ENCODE measurements around the gene P2RX3.
A peak's percentile ranks its signal among the peaks of the same experiment; 100 is the strongest.
"Not testable (repeated sequence)": the region's sequence is repeated elsewhere in the genome, so short reads cannot be mapped to it uniquely, and the experiment has no call there.

Gene P2RX3

DNA sequence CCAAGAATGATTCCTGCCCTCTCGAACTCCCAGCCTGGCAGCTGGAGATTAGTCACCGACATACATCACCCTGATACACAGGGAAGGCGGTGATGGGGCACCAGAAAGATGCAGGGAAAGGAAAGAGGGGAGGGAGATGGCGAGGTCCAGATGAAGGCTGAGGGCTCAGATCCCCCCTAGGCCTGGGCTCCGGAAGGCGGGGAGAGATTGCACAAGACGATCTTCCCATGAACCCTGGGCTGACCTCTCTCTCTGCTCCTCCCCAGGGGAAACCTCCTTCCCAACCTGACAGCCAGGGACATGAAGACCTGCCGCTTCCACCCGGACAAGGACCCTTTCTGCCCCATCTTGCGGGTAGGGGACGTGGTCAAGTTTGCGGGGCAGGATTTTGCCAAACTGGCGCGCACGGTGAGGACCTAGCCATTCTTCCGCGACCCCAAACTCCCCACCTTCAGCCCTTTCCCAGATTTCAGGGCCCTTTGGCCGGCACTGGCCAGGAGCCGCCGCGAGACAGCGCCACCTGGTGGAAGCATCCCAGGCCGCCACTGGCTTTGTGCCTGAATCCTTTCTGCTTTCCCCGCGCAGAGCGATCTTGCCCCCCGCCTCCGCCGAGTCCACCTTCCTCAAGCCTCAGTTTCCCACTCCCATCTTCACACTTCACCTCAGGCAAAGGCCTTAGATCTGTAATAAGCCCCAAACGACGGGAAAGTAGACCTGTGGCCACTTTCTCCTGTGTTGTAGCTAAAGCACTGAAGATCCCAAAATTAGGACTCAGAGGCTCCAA, 11.5 kb downstream of the P2RX3 start:
- peak; percentile 59 for DNase-seq (ENCODE audit: low spot score)

DNA sequence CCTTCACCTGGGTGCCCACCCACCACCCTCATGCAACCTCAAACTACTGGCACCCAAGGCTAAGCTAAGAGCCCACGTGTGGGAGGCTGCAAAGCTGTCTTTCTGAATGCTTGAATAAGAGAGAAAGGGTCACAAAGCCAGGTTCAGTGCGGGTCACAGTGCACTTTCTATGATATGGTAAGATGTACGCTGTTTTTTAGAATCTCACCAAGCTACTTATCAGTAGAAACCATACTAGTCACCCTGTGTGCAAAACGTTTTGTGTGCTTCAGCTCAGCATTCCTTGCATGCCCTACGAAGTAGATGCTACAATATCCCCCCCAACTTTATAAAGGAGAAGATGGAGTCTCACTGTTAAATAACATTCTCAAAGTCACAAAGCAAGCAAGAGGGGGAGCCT, 14.9 kb downstream of the P2RX3 start:
- no peak for DNase-seq (ENCODE audit: low spot score)

DNA sequence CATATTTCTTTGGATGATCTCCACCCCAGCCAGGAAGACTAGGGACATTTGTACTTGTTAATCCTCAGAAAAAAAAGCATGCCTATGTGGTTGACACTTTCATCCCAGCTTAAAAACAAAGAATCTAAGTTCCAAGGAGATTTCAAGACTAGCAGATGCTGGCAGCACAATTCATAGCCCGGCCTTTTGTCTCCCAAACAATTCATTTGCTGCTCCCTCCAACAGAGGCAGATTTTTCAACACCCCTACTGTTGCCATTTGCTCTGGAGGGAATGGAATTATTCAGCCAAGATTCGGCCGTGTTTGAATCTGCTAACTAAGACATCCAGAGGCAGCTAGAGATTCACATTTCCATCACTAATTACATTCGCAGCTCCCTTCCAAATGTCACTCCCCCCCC, 15.3 kb downstream of the P2RX3 start:
- DNase-seq (ENCODE audit: low spot score) = no peak

DNA sequence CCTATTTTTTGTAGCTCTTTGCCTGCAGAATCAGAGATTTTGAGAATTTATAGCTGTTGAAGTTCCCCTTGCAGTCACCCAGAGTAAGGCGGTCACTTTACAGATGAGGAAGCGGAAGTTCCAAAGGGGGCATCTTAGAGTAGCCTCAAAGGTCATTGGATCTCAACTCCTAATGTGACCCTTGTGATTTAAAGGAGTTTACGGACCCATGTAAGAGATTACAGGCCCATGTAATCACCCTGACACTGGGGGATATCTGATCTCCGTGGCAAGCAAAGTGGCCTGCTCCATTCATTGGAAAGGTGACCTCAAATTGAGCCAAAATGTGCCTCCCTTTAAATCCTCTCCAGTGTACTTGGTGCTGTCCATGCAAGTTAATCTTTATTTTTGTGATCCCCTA, 15.7 kb downstream of the P2RX3 start:
- no peak for DNase-seq (ENCODE audit: low spot score)

DNA sequence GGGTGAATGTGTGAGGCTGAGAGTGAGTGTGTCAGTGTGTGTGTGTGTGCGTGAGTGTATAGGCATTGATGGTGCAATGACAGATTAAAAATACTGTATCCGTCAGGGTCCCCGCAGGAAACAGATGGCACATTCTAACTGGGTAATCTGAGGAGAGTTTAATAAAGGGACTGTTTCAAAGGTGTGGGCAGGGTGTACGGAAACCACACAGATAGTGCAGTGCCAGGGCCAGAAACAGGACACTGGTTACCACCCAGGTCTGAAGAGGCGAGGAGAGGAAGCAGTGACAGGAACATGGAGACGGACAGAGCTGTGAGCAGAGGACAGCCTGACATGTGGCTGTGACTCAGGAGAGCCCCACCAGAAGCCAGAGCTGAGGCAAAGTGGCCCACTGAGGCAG, 16.5 kb downstream of the P2RX3 start:
- DNase-seq (ENCODE audit: low spot score) = no peak

DNA sequence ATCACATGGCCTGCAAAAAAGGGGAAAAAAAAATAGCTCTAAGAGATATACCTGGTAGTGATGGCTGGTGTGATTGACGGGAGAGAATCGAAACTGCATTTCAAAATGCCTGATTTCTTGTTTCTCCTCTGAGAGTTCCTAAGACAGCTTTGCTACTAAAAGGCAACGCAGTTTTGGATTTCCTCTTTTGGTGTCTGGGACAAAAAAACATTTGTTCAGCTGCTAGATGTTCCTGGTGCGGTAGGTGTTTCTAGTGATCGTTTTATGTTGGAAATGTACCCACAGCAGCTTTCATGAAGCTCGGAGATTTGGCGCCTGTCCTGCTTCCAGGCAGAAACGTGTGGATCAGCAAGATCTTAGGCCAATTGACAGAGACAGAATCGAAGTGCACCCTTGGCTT, 18.1 kb downstream of the P2RX3 start:
- peak; percentile 34 for DNase-seq (ENCODE audit: low spot score)

DNA sequence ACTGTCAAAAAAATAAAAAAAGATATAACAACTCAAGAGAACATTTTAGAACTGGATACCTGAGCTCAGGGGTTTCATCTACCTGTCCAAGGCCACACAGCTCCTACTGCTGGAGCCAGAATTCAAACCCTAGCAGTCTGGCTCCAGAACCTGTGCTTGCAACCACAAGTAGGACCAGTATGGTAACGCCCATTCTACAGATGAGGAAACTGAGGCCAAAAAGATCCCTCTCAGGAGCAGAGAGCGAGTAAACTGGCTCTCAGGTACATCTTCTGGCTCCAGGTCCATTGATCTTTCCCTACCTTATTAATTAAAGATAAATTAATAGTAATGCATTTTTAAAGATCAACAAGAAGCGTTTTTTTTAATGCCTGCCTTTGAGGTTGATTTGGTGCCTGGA, 19.2 kb downstream of the P2RX3 start:
- no peak for DNase-seq (ENCODE audit: low spot score)

DNA sequence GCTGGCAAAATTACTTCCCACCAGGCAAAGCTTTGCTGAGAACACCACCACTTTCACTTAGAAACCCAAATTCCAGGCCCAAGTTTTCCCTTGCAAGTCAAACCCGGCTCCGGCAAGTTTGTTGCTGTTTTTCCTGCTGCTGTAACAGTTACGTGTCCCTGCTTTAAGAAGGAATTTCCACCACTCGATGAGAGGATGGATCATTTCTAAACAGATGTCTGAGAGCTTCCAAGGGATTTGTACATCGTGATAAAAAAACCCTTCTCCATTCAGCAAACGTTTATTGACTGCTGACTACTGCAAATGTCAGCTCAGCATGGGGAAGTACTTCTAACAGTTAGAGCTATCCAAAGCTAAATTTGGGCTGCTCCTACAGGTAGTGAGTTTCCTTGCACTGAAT, 19.7 kb downstream of the P2RX3 start:
- DNase-seq (ENCODE audit: low spot score) = no peak

DNA sequence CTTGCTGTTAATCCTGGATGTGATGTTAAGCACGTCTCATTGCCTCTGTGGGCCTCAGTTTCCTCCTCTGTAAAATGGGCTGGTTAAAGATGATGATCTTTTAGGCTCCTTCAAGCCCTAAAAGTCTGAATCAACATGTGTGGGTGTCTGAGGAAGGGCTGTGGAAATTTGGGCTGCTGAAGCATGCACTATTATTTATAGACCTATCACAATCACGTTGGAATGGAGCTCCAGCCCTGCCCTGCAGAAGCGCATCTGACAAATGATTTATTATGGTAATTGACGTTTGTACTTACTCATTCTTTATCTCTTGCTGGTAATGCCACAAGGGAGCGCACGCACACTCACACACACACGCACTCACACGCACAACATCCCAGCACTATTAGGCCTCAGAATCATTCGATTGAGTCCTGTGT, 20.4 kb downstream of the P2RX3 start:
- DNase-seq (ENCODE audit: low spot score) = no peak

DNA sequence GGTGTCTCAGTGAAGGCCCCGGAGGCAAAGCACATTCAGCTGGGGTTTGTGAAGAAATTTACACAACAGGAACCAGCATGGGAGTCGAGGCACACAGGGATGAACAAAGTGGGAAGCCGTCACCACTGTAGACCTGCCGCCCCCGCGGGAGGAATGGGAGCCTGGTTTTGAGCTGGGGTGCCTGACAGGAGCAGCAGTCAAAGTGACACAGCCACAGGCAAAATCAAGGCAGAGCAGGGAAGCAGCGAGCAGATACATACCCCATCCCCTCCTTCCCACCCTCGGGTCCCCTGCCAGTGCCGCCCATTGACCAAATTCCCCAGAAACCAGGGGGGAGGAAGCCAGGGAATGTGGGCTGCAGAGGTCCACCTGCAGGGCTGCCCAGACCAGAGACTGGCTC, 20.8 kb downstream of the P2RX3 start:
- no peak for DNase-seq (ENCODE audit: low spot score)

DNA sequence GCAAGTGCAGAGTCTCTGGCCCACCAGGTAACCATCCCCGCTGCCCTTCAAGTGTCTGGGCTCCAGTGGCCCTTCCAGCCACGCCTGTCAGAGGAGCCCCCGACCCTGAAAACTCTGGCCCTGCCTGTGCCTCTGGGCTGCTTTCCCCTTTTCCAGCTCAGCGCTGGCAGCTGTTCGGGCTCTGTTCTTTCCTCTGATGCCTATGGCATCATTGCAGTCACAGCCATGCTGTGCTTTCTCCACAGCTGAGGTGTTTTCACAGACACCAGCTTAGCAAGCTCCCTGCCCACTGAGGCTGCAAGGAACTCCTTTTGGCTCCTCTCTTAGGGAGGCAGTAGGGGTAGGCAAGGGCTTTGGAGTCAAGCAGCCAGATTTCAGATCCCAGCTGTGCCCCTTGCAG, 21.2 kb downstream of the P2RX3 start:
- DNase-seq (ENCODE audit: low spot score) = no peak

DNA sequence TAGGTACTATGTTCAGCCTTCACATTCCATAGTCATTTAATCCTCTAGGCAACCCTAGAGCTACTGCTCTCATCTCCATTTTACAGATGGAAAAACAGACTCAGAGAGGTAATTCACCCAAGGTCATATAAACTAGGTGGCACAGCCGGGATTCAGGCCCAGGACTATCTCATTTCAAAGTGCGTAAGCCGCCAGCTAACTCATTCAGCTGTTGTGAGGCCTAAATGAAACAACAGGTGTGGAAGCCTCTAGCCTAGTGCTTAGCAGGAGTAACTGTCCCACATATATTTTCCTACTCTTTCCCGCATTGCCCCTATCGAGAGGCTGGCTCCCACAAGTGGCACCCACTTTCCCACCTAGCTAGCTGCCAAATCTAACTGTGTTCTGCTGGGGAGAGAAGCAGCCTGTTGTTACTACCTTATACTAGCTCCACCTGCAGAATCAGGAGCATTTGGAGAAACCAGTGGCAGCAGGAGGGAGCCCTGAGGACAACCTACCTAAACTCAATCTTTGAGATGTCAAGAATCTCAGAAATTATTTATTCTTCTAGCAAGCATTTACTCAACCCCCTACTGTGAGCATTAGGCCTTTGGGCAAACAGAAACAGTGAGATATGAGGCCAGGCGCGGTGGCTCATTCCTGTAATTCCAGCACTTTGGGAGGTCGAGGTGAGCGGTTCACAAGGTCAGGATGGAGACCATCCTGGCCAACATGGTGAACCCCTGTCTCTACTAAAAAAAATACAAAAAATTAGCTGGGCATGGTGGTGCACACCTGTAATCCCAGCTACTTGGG, 21.9 kb downstream of the P2RX3 start:
- DNase-seq (ENCODE audit: low spot score) = no peak

DNA sequence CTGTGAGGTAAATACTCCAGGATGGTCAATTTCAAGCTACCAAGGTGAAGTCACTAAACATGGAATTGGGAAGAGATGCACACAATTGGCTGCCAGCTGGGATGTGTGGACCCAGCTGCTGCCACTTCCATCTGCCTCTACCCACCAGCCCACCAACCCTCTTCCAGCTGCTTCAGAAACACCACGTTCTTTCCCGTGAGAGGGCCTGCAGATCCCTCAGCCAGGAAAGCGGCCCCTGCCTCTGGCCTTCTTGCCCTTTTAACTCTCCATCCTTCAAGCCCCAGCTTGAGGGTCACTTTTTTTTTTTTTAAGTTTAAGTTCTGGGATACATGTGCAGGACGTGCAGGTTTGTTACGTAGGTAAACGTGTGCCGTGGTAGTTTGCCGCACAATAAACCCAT, 22.8 kb downstream of the P2RX3 start:
- DNase-seq (ENCODE audit: low spot score) = no peak

DNA sequence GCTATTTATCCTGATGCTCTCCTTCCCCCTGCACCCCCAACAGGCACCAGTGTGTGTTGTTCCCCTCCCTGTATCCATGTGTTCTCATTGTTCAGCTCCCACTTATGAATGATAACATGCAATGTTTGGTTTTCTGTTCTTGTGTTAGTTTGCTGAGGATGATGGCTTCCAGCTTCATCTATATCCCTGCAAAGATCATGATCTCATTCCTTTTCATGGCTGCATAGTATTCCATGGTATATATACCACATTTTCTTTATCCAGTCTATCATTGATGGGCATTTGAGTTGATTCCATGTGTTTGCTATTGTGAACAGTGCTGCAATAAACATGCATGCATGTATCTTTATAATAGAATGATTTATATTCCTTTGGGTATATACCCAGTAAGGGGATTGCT, 23.3 kb downstream of the P2RX3 start:
- DNase-seq (ENCODE audit: low spot score) = not testable (repeated sequence)

DNA sequence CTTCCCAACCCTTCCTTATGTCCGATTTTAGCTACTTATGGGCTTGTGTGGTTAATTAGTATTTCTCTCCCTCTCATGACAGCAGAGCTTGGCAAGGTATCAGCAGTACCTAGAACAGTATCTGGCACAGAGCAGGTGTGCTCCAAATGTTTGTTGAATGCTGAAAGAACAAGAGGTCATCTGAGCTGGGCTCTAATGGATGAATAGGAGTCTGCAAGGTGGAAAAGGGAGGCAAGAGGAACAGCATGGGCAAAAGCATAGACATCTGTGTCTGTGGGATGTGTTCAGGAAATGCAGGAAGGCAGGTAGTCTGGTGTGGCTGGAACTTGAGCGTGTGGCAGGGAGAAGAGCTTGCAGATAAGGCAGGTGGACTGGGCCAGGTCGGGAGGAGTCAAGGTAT, 23.8 kb downstream of the P2RX3 start:
- no peak for DNase-seq (ENCODE audit: low spot score)

DNA sequence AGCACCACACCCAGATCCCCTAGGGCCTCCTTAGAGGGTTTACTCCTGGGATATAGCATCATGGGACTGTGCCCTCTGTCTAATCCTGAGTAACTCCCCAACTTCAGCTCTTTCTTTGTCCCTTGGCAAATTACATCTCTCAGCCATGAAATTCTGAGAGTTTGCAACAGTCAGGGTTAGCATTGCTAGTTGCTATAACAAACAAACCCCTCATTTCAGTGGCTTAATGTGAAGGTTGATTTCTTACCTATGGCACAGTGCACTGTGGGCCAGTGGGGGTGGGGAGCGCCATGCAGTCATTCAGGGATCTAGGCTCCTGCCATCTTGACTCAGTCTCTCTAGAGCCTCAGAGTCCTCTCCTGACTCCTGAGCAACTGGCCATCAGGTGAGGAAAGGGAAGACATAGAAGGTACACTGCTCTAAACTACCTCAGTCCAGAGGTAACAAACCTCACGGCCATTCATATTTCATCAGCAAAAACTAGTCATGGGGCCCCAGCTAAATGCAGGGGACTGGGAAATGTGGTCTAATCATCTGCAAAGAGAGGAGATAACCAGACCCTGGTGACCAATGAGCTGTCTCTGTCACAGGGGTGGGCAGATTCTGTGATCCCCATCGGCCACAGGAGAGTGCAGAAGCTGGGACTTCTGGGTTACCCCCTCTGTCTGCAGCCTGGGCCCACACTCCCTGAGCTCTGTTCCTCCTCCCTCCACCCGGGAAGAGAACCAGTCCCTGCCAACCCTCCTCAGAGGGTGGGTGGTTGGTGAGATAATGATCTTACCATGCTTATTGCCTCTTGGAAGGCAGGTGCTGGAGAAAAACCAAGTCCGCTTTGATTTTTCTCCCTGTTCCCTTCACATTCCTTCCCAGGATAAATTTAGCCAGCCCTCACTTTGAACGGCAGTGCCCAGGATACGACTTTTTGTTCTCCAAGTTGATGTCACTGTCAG, 25.3 kb downstream of the P2RX3 start:
- no peak for DNase-seq (ENCODE audit: low spot score)

DNA sequence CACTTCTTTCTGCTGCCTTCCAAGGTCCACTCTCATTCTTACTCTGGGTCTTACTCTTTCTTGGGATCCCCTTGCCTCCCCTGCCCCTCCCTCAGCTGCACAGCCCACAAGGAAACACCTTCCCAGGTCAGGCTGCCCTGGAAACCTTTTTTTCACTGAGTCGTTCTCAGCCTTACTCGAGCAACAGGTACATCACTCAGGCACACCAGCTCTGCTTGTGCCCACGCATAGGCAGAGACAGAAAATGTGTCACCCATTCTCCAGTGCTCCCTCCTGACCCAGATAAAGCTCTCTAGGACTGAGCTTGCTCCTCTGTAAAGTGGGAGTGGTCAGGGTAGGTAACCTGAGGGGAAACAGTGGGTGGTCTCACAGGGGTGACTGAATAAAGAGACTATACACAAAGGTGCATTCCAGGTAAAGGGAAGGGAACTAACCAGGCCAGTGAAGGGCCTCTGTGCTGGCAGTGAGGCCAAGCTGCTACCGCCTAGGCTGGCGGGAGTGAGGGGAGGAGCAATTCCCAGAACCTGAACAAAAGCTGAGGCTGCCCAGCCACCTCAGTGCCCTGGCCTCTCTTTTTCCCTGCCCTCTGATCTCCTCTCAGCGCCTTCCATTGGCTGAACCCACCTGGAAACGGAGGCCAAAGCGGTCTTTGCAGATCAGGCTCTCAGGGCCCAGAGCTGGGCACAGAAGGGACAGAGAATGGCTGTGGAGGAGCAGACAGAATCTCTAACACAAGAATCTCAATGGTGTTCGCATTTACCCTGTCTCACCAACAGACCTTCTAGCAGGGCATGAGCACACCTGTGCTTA, 26.9 kb downstream of the P2RX3 start:
- no peak for DNase-seq (ENCODE audit: low spot score)

DNA sequence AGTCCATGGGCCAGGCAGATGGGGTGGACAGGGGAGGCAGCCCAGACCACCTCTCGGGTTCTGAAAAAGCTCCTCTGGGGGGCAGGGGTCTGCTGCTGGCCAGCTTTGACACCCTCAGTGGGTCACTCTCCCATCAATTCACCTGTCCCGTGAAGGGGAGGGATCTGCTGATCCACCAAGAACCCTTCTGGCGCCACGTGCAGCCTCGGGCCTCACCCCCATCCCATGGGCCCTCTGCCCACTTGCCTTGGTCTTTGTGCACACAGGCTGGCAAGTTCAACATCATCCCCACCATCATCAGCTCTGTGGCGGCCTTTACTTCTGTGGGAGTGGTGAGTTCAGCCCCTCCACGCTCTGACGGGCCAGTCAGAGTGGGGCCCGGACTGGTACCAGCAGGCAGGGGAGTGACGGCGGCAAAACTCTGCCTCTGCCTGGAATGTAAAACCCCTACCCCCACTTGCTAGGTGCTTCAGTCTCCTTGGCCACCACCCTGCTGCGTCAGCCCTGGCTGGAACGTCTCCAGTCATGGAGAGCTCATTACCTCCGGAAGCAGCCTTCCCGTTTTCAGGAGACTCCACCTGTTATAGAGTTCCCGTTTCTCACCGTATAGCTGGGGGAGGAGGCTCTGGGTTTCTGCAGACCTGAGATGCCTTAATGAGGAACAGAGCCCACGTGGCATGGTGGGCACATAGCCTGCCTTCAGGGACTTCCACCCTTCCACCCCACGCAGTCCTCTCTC, 30.1 kb downstream of the P2RX3 start:
- DNase-seq (ENCODE audit: low spot score) = no peak

DNA sequence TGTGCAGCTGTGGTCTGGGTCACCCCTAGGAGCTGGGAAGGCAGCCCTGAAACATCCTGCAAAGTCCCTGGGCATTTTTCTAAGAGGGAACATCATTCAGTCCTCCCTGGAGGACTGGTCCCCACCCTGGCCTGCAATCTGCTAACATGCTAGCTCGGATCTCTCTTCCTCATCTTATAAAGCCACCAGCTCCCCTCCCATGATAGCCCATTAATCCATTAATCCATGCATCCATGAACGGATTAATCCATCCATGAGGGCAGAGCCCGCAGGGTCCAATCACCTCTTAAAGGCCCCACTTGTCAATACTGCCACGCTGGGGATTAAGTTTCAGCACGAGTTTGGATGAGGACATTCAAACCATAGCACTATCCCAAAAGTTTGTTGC, 30.7 kb downstream of the P2RX3 start:
- no peak for DNase-seq (ENCODE audit: low spot score)

DNA sequence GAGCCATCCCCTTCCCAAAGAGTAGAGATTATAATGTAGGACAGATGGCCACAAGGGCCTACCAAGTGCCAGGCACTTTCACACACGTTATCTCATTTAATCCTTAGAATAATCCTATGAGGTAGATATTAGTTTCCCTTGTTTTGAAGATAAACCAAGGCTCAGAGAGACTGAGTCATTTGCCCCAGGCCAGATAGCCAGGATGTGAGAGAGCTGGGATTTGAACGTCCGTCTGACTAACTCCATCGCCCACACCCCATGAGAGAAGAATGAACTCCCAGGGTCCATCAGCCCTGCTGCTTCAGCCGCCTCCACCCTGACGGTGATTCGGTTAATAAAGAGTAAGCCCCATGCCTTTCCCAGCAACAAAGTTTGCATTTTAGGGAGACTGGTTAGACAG, 32.1 kb downstream of the P2RX3 start:
- no peak for DNase-seq (ENCODE audit: low spot score)

DNA sequence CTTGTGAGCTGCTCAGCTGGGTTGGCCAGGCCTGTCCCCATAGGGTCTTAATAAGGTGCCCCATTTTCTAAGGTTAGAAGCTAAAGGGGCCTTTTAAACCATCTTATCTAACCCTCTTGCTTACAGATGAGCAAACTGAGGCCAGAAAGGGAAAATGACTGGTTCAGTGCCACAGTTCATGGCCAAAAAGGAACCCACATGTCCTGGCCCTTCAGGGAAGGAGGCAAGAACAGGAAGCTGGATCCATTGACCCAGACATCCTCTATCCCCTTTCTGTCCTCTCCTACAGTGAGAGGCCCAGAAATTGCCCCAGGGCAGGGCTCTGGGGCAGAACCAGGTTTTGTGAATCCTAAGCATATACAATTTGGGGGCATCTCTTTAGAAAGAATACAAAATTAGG, 32.8 kb downstream of the P2RX3 start:
- no peak for DNase-seq (ENCODE audit: low spot score)
